ENCODE data around the gene IQCN. TPM values are rescaled to one million over a fixed set of nuclear protein-coding genes. Genes with fewer than 3 reads are reported as not detected.

The IQCN gene
- total and polyA plus RNA-seq, 4 experiments from 2014 or later = 0.13 to 5.8 (median 3.6) TPM

GRCh38 chr19:18319591-18320135 lies 45.4 kb upstream of the IQCN start:
- Histone ChIP-seq H3K4me1 (ENCODE audit: insufficient read depth, low read length) (peaks cover 69% of the 10 kb centered on the region), H3K9me3 (ENCODE audit: control insufficient read depth in 1 of 2, low read length in 2 of 2) (no peaks in the 10 kb centered on the region), H3K27me3 (ENCODE audit: insufficient read depth, low read length) (no peaks in the 10 kb centered on the region), H3K36me3 (ENCODE audit: insufficient read depth, low read length) (no peaks in the 10 kb centered on the region), H3K4me3 (ENCODE audit: low read length in 2 of 2) (no peak overlapping the region), H3K27ac (ENCODE audit: low read depth, low read length) (peak overlapping the region; percentile 33)
- Mint-ChIP-seq H3K9me3 (no peaks in the 10 kb centered on the region), H3K4me1 (peaks cover 37 to 68% (median 51%) of the 10 kb centered on the region in 4 donors), H3K27me3 (no peaks in the 10 kb centered on the region), H3K4me3 (peak overlapping the region in 7 of 8 donors; percentile 41 to 80 (median 76)), H3K27ac (peak overlapping the region; percentile 86 to 97 (median 92)), H3K36me3 (peaks cover 4 to 5% of the 10 kb centered on the region in 2 donors)
- intact Hi-C loops (cut with micrococcal nuclease) = loop anchor here (5.0 kb wide), 1 partner anchor 202 kb away; no protein-coding TSS in a partner anchor
- POLR2A ChIA-PET (ENCODE audit: partially characterized antibody) = interaction anchor here (1.4 to 28.5 kb wide), 5 partner anchors 9 to 127 kb away, joined by 3 to 1691 read pairs (median 83); partner anchors contain the start of genes IQCN, JUND and MPV17L2
- DNase-seq = no peak
- CTCF ChIA-PET (ENCODE audit: partially characterized antibody) = interaction anchor here (0.7 to 9.4 kb wide), 4 partner anchors 8 to 39 kb away, joined by 3 to 255 read pairs (median 8); partner anchors contain the start of gene JUND

- Histone ChIP-seq H3K27ac (ENCODE audit: low read depth, low read length) (peak overlapping the region; percentile 81), H3K36me3 (ENCODE audit: insufficient read depth, low read length) (no peaks in the 10 kb centered on the region), H3K4me1 (ENCODE audit: insufficient read depth, low read length) (peaks cover 58% of the 10 kb centered on the region), H3K27me3 (ENCODE audit: insufficient read depth, low read length) (no peaks in the 10 kb centered on the region), H3K4me3 (ENCODE audit: low read length in 2 of 2) (peak overlapping the region; percentile 34 to 63), H3K9me3 (ENCODE audit: control insufficient read depth in 1 of 2, low read length in 2 of 2) (no peaks in the 10 kb centered on the region)
- Mint-ChIP-seq H3K36me3 (peaks cover 4 to 9% of the 10 kb centered on the region in 2 donors), H3K27me3 (no peaks in the 10 kb centered on the region), H3K4me3 (peak overlapping the region; percentile 61 to 86 (median 78)), H3K4me1 (peaks cover 33 to 59% (median 46%) of the 10 kb centered on the region in 4 donors), H3K9me3 (no peaks in the 10 kb centered on the region), H3K27ac (peak overlapping the region; percentile 86 to 97 (median 95))
- POLR2A ChIA-PET (ENCODE audit: partially characterized antibody) = interaction anchor here (0.6 to 28.5 kb wide), 11 partner anchors 8 to 101 kb away, joined by 3 to 1691 read pairs (median 6); partner anchors contain the start of genes IQCN, JUND and SSBP4
- peak; percentile 46 to 60 (median 50) for DNase-seq
- intact Hi-C loops (cut with micrococcal nuclease) = loop anchor here (1.0 kb wide), 2 partner anchors 14 to 27 kb away; no protein-coding TSS in a partner anchor
- CTCF ChIA-PET (ENCODE audit: partially characterized antibody) = interaction anchor here (0.5 to 9.4 kb wide), 6 partner anchors 10 to 126 kb away, joined by 3 to 255 read pairs (median 4); partner anchors contain the start of gene JUND
Measured at GRCh38 chr19:18317961-18318800, 43.9 kb upstream of the IQCN start.

DNA sequence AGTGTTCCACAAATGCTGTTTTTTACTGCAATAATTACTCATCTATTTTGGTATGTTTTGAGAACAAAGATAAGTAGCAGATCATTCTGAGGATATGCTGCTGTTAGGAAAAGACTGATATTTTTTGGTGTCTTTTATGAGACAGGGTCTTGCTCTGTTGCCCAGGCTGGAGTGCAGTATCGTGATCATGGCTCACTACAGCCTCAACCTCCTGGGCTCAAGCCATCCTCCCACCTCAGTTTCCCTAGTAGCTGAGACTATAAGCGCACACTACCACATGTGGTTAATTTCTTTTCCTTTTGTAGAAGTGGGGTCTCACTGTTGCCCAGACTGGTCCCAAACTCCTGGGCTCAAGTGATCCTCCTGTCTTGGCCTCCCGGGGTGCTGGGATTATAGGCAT lies 39.1 kb upstream of the IQCN start:
- no peaks in the 10 kb centered on the region for H3K27me3 ChIP-seq (ENCODE audit: insufficient read depth, low read length)
- no peak overlapping the region for H3K4me3 ChIP-seq (ENCODE audit: low read length in 2 of 2)
- intact Hi-C loops (cut with micrococcal nuclease) = no loop called here
- peaks cover 7 to 22% (median 14%) of the 10 kb centered on the region in 4 donors for H3K4me1 Mint-ChIP-seq
- H3K36me3 ChIP-seq (ENCODE audit: insufficient read depth, low read length) = peaks cover 5% of the 10 kb centered on the region
- peaks cover 18% of the 10 kb centered on the region for H3K4me1 ChIP-seq (ENCODE audit: insufficient read depth, low read length)
- H3K27ac Mint-ChIP-seq = peak overlapping the region in 1 of 7 donors; percentile 30
- no peaks in the 10 kb centered on the region for H3K27me3 Mint-ChIP-seq
- CTCF ChIA-PET (ENCODE audit: partially characterized antibody) = interaction anchor here (4.2 kb wide), 1 partner anchor 35 kb away, joined by 18 read pairs; no protein-coding TSS in a partner anchor
- no peak overlapping the region for H3K4me3 Mint-ChIP-seq
- POLR2A ChIA-PET (ENCODE audit: partially characterized antibody) = interaction anchor here (1.1 to 28.5 kb wide), 4 partner anchors 8 to 32 kb away, joined by 4 to 1691 read pairs (median 6); partner anchors contain the start of genes IQCN, JUND and LSM4
- no peak for DNase-seq
- H3K9me3 ChIP-seq (ENCODE audit: control insufficient read depth in 1 of 2, low read length in 2 of 2) = no peaks in the 10 kb centered on the region
- H3K36me3 Mint-ChIP-seq = peaks cover 4 to 21% of the 10 kb centered on the region in 2 donors
- no peak overlapping the region for H3K27ac ChIP-seq (ENCODE audit: low read depth, low read length)
- no peaks in the 10 kb centered on the region for H3K9me3 Mint-ChIP-seq

- Histone ChIP-seq H3K9me3 (ENCODE audit: control insufficient read depth in 1 of 2, low read length in 2 of 2) (no peaks in the 10 kb centered on the region), H3K4me1 (ENCODE audit: insufficient read depth, low read length) (peaks cover 20% of the 10 kb centered on the region), H3K27me3 (ENCODE audit: insufficient read depth, low read length) (no peaks in the 10 kb centered on the region), H3K4me3 (ENCODE audit: low read length in 2 of 2) (no peak overlapping the region), H3K36me3 (ENCODE audit: insufficient read depth, low read length) (peaks cover 5% of the 10 kb centered on the region), H3K27ac (ENCODE audit: low read depth, low read length) (no peak overlapping the region)
- POLR2A ChIA-PET (ENCODE audit: partially characterized antibody) = interaction anchor here (28.5 kb wide), 1 partner anchor 31 kb away, joined by 1691 read pairs; the partner anchor contains the start of genes IQCN and JUND
- CTCF ChIA-PET (ENCODE audit: partially characterized antibody) = interaction anchor here (4.2 kb wide), 1 partner anchor 33 kb away, joined by 18 read pairs; no protein-coding TSS in a partner anchor
- DNase-seq = no peak
- H3K4me3 Mint-ChIP-seq = no peak overlapping the region
- intact Hi-C loops (cut with micrococcal nuclease) = no loop called here
- H3K27ac Mint-ChIP-seq = peak overlapping the region in 1 of 7 donors; percentile 46
- H3K36me3 Mint-ChIP-seq = peaks cover 5 to 27% of the 10 kb centered on the region in 2 donors
- H3K27me3 Mint-ChIP-seq = no peaks in the 10 kb centered on the region
- peaks cover 6 to 23% (median 12%) of the 10 kb centered on the region in 4 donors for H3K4me1 Mint-ChIP-seq
- H3K9me3 Mint-ChIP-seq = peaks cover 0 to 2% (median 0%) of the 10 kb centered on the region in 8 donors
Measured at GRCh38 chr19:18312092-18312534, 37.9 kb upstream of the IQCN start.

GRCh38 chr19:18311502-18312091 lies 37.3 kb upstream of the IQCN start:
- peaks cover 5% of the 10 kb centered on the region for H3K36me3 ChIP-seq (ENCODE audit: insufficient read depth, low read length)
- DNase-seq = no peak

DNA sequence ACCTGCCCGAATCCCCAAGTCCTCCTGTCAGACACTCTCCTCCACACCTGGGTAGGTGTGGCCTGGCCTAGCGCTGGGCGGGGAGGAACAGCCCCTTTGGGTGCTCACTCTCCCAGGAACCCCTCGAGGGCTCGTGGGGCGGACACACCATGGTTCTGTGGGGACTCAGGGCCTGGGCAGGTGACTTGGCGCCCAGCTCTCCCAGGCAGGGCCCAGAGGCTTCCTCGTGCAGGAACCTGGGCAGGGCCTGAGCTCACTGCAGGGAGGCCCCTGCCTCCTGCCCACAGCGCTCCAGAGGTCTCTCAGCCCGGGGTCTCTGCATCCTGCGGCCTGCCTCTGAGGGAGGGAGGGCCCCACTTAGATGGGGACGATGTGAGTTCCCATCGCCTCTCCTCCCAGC lies 36.7 kb upstream of the IQCN start:
- intact Hi-C loops (cut with micrococcal nuclease) = no loop called here
- Histone ChIP-seq H3K9me3 (ENCODE audit: control insufficient read depth in 1 of 2, low read length in 2 of 2) (no peaks in the 10 kb centered on the region), H3K4me1 (ENCODE audit: insufficient read depth, low read length) (peaks cover 27% of the 10 kb centered on the region), H3K27ac (ENCODE audit: low read depth, low read length) (no peak overlapping the region), H3K36me3 (ENCODE audit: insufficient read depth, low read length) (peaks cover 5% of the 10 kb centered on the region), H3K27me3 (ENCODE audit: insufficient read depth, low read length) (no peaks in the 10 kb centered on the region), H3K4me3 (ENCODE audit: low read length in 2 of 2) (no peak overlapping the region)
- H3K27ac Mint-ChIP-seq = no peak overlapping the region
- H3K9me3 Mint-ChIP-seq = peaks cover 0 to 2% (median 0%) of the 10 kb centered on the region in 8 donors
- no peak for DNase-seq
- H3K27me3 Mint-ChIP-seq = no peaks in the 10 kb centered on the region
- H3K4me3 Mint-ChIP-seq = no peak overlapping the region
- POLR2A ChIA-PET (ENCODE audit: partially characterized antibody) = interaction anchor here (1.5 to 28.5 kb wide), 2 partner anchors 8 to 30 kb away, joined by 7 to 1691 read pairs; partner anchors contain the start of genes IQCN and JUND
- peaks cover 11 to 31% (median 21%) of the 10 kb centered on the region in 4 donors for H3K4me1 Mint-ChIP-seq
- CTCF ChIA-PET (ENCODE audit: partially characterized antibody) = interaction anchor here (4.2 kb wide), 1 partner anchor 32 kb away, joined by 18 read pairs; no protein-coding TSS in a partner anchor
- peaks cover 8 to 29% of the 10 kb centered on the region in 2 donors for H3K36me3 Mint-ChIP-seq

More at GRCh38 chr19:18311502-18312091, 37.3 kb upstream of the IQCN start:
- CTCF ChIA-PET (ENCODE audit: partially characterized antibody) = interaction anchor here (4.2 kb wide), 1 partner anchor 33 kb away, joined by 18 read pairs; no protein-coding TSS in a partner anchor
- Mint-ChIP-seq H3K4me1 (peaks cover 10 to 27% (median 16%) of the 10 kb centered on the region in 4 donors), H3K9me3 (peaks cover 0 to 2% (median 0%) of the 10 kb centered on the region in 8 donors), H3K4me3 (no peak overlapping the region), H3K36me3 (peaks cover 8 to 29% of the 10 kb centered on the region in 2 donors), H3K27ac (no peak overlapping the region), H3K27me3 (no peaks in the 10 kb centered on the region)
- Histone ChIP-seq H3K27me3 (ENCODE audit: insufficient read depth, low read length) (no peaks in the 10 kb centered on the region), H3K4me1 (ENCODE audit: insufficient read depth, low read length) (peaks cover 23% of the 10 kb centered on the region), H3K27ac (ENCODE audit: low read depth, low read length) (no peak overlapping the region), H3K4me3 (ENCODE audit: low read length in 2 of 2) (no peak overlapping the region), H3K9me3 (ENCODE audit: control insufficient read depth in 1 of 2, low read length in 2 of 2) (no peaks in the 10 kb centered on the region)
- POLR2A ChIA-PET (ENCODE audit: partially characterized antibody) = interaction anchor here (28.5 kb wide), 1 partner anchor 30 kb away, joined by 1691 read pairs; the partner anchor contains the start of genes IQCN and JUND
- intact Hi-C loops (cut with micrococcal nuclease) = no loop called here
